Stimulated activated naive CD4-positive, alpha-beta T cell treated with Interleukin-2 at 50 U/mL for 16 hours (primary cell): ENCODE measurements around the gene LRRC4C.

ENCODE experiments used
- DNase-seq: peaks from one replicate; lab custom pipeline; 2025; lab: John Stamatoyannopoulos, UW

Gene LRRC4C

GRCh38 chr11:41250408-41250935, 209.0 kb downstream of the LRRC4C start:
- DNase-seq: no peak

GRCh38 chr11:41247621-41248020, 211.8 kb downstream of the LRRC4C start:
- DNase-seq: no peak

GRCh38 chr11:41246399-41246745, 213.1 kb downstream of the LRRC4C start:
- DNase-seq: no peak

- no peak for DNase-seq
Observed at GRCh38 chr11:41245704-41246398, 213.6 kb downstream of the LRRC4C start.

GRCh38 chr11:41245184-41245583, 214.3 kb downstream of the LRRC4C start:
- no peak for DNase-seq

GRCh38 chr11:41237382-41237781, 222.1 kb downstream of the LRRC4C start:
- no peak for DNase-seq

- no peak for DNase-seq
Observed at GRCh38 chr11:41235668-41236067, 223.8 kb downstream of the LRRC4C start.

GRCh38 chr11:41225856-41226633, 233.4 kb downstream of the LRRC4C start:
- DNase-seq: no peak

- no peak for DNase-seq
Observed at GRCh38 chr11:41222236-41222635, 237.2 kb downstream of the LRRC4C start.

GRCh38 chr11:41206388-41206787, 253.1 kb downstream of the LRRC4C start:
- no peak for DNase-seq

GRCh38 chr11:41201156-41201555, 258.3 kb downstream of the LRRC4C start:
- DNase-seq: no peak

GRCh38 chr11:41190437-41191082, 268.9 kb downstream of the LRRC4C start:
- DNase-seq: no peak

GRCh38 chr11:41189701-41190436, 269.6 kb downstream of the LRRC4C start:
- DNase-seq: no peak

GRCh38 chr11:41177791-41178190, 281.7 kb downstream of the LRRC4C start:
- no peak for DNase-seq

GRCh38 chr11:41175304-41175972, 284.0 kb downstream of the LRRC4C start:
- DNase-seq: no peak

- no peak for DNase-seq
Observed at GRCh38 chr11:41146326-41146725, 313.1 kb downstream of the LRRC4C start.

- no peak for DNase-seq
Observed at GRCh38 chr11:41145420-41145819, 314.0 kb downstream of the LRRC4C start.

- DNase-seq: no peak
Observed at GRCh38 chr11:41134971-41135370, 324.5 kb downstream of the LRRC4C start.

GRCh38 chr11:41133023-41133422, 326.4 kb downstream of the LRRC4C start:
- no peak for DNase-seq

GRCh38 chr11:41121600-41121999, 337.9 kb downstream of the LRRC4C start:
- DNase-seq: no peak

GRCh38 chr11:41119484-41119883, 340.0 kb downstream of the LRRC4C start:
- no peak for DNase-seq

- no peak for DNase-seq
Observed at GRCh38 chr11:41118521-41118920, 340.9 kb downstream of the LRRC4C start.
